ENCODE measurements around the gene RAB28.

Gene RAB28

GRCh38 chr4:13525606-13526281 is 41.6 kb upstream of the RAB28 start:
- no peak for TF ChIP-seq REST (IDR thresholded peaks at IDR 0.05; ENCODE audit: insufficient read depth in 1 of 2, low read depth in 2 of 2, low read length in 2 of 2)
- TF ChIP-seq FOXP2 (optimal IDR thresholded peaks at IDR 0.05; ENCODE audit: borderline replicate concordance, extremely low read depth, extremely low read length, insufficient read depth) = no peak
- TF ChIP-seq SIN3A (IDR thresholded peaks at IDR 0.05; ENCODE audit: borderline replicate concordance, insufficient read depth, low read length) = no peak
- no peak for TF ChIP-seq POLR2AphosphoS5 (IDR thresholded peaks at IDR 0.05; ENCODE audit: low read depth, low read length)
- TF ChIP-seq TAF1 (IDR thresholded peaks at IDR 0.05; ENCODE audit: borderline replicate concordance, insufficient read depth, low read length) = no peak

DNA sequence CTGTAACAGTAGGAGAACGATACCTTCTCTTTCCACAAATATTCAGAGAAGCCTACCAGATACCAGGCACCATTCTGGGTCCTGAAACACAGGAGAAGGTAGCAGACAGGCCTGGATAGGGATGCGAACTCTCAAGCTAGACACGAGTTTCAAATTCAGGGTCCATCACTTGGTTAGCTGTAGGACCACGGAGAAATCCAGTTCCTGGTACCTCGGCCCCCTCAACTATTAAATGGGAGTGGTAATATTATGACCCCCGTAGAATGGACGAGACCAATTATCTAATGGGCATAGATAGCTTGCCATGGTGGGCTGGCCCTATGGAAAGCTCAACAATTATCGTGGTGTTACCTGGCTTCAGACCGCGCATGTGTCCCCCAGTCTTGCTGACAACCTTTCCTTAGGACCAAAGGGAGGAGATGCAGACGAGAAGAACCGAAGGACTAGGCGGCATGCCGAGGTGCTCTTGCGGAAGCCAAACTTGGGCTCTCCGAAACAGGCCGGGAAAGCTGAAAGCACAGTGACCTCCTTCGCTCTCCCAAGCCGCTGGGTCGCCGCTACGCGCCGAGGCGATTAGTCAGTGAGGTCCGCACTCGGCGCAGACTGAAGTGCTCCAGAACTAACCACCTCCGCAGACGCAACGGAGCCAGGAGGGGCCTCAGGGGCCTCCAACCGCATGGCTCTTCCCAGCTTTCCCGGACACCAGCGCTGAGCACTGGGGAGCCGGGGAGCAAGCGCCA is 40.5 kb upstream of the RAB28 start:
- TF ChIP-seq FOXP2 (optimal IDR thresholded peaks at IDR 0.05; ENCODE audit: borderline replicate concordance, extremely low read depth, extremely low read length, insufficient read depth) (no peak), POLR2AphosphoS5 (IDR thresholded peaks at IDR 0.05; ENCODE audit: low read depth, low read length) (no peak), TAF1 (IDR thresholded peaks at IDR 0.05; ENCODE audit: borderline replicate concordance, insufficient read depth, low read length) (no peak), REST (IDR thresholded peaks at IDR 0.05; ENCODE audit: insufficient read depth in 1 of 2, low read depth in 2 of 2, low read length in 2 of 2) (no peak), SIN3A (IDR thresholded peaks at IDR 0.05; ENCODE audit: borderline replicate concordance, insufficient read depth, low read length) (no peak)

GRCh38 chr4:13523591-13524503 is 39.7 kb upstream of the RAB28 start:
- no peak for TF ChIP-seq SIN3A (IDR thresholded peaks at IDR 0.05; ENCODE audit: borderline replicate concordance, insufficient read depth, low read length)
- no peak for TF ChIP-seq FOXP2 (optimal IDR thresholded peaks at IDR 0.05; ENCODE audit: borderline replicate concordance, extremely low read depth, extremely low read length, insufficient read depth)
- TF ChIP-seq REST (IDR thresholded peaks at IDR 0.05; ENCODE audit: insufficient read depth in 1 of 2, low read depth in 2 of 2, low read length in 2 of 2) = no peak
- no peak for TF ChIP-seq POLR2AphosphoS5 (IDR thresholded peaks at IDR 0.05; ENCODE audit: low read depth, low read length)
- no peak for TF ChIP-seq TAF1 (IDR thresholded peaks at IDR 0.05; ENCODE audit: borderline replicate concordance, insufficient read depth, low read length)

- TF ChIP-seq REST (IDR thresholded peaks at IDR 0.05; ENCODE audit: insufficient read depth in 1 of 2, low read depth in 2 of 2, low read length in 2 of 2) (no peak), POLR2AphosphoS5 (IDR thresholded peaks at IDR 0.05; ENCODE audit: low read depth, low read length) (no peak), SIN3A (IDR thresholded peaks at IDR 0.05; ENCODE audit: borderline replicate concordance, insufficient read depth, low read length) (no peak), TAF1 (IDR thresholded peaks at IDR 0.05; ENCODE audit: borderline replicate concordance, insufficient read depth, low read length) (no peak), FOXP2 (optimal IDR thresholded peaks at IDR 0.05; ENCODE audit: borderline replicate concordance, extremely low read depth, extremely low read length, insufficient read depth) (no peak)
Observed at GRCh38 chr4:13523105-13523477, 39.0 kb upstream of the RAB28 start.
